ENCODE data around the gene HTR3B. TPM values are rescaled to one million over a fixed set of nuclear protein-coding genes. Genes with fewer than 3 reads are reported as not detected.
"Not testable (repeated sequence)": the region's sequence is repeated elsewhere in the genome, so short reads cannot be mapped to it uniquely, and the experiment has no call there.

HTR3B gene
- total and polyA plus RNA-seq, 10 of the 15 experiments (the other 5 are each of a cell fraction or from before 2014, with no cell fraction given), result not detected

GRCh38 chr11:113908098-113908497 is 3.5 kb downstream of the HTR3B start:
- SMC1A ChIA-PET (ENCODE audit: uncharacterized antibody, unreplicated experiment), result no interaction called here
- H3K9ac ChIP-seq (ENCODE audit: control insufficient read depth, insufficient read depth, low read length), result no peak overlapping the region

GRCh38 chr11:113911491-113911890 is 6.9 kb downstream of the HTR3B start:
- H3K36me3 ChIP-seq (ENCODE audit: control insufficient read depth in 2 of 2, insufficient read depth in 2 of 2, low read length in 1 of 2); H3K79me2 ChIP-seq (ENCODE audit: control insufficient read depth, insufficient read depth, low read length); H3K4me1 ChIP-seq (ENCODE audit: control insufficient read depth, insufficient read depth, low read length); ATAC-seq; H3K9me3 ChIP-seq (replicated peaks; ENCODE audit: control insufficient read depth, insufficient read depth, low read length); H3K9ac ChIP-seq (ENCODE audit: control insufficient read depth, insufficient read depth, low read length); SMC1A ChIA-PET (ENCODE audit: uncharacterized antibody, unreplicated experiment); FAIRE-seq; intact Hi-C loops (cut with micrococcal nuclease; ENCODE audit: unreplicated experiment); in situ Hi-C loops (cut with MboI); DNase-seq (ENCODE audit: low read depth, low spot score); BruUV-seq (replicated peaks); H3K4me3 ChIP-seq; H3K4me2 ChIP-seq (ENCODE audit: control insufficient read depth, insufficient read depth); CTCF ChIA-PET; H3K27ac ChIP-seq (ENCODE audit: control insufficient read depth, insufficient read depth); RAD21 ChIA-PET (ENCODE audit: unreplicated experiment); H2AFZ ChIP-seq (ENCODE audit: control insufficient read depth, low read depth, low read length); H4K20me1 ChIP-seq (ENCODE audit: control insufficient read depth, insufficient read depth); H3K27me3 ChIP-seq (replicated peaks in 1 of 2; ENCODE audit: control insufficient read depth in 2 of 2, insufficient read depth in 2 of 2, low read length in 1 of 2): not testable (repeated sequence)
- POLR2A ChIA-PET, result interaction anchor here (0.6 kb wide), 1 partner anchor 13 kb away, joined by 3 read pairs; no protein-coding TSS in a partner anchor
- 66% methylated on average over 9 of the region's 9 CpGs for WGBS (ENCODE audit: insufficient coverage, insufficient replicate concordance, low lambda C conversion rate, missing lambda C conversion rate)

More at GRCh38 chr11:113908098-113908497, 3.5 kb downstream of the HTR3B start:
- no TSS peak for BruUV-seq (replicated peaks)
- in situ Hi-C loops (cut with MboI), result no loop called here
- peaks cover 0 to 8% of the 10 kb centered on the region in 2 experiments; a peak in 2 of 4 replicates for H3K27me3 ChIP-seq (replicated peaks in 1 of 2; ENCODE audit: control insufficient read depth in 2 of 2, insufficient read depth in 2 of 2, low read length in 1 of 2)
- POLR2A ChIA-PET, result no interaction called here
- TF ChIP-seq IKZF1 (conservative IDR thresholded peaks at IDR 0.05) (no peak), HSF1 (IDR thresholded peaks at IDR 0.05; ENCODE audit: low read depth, low read length) (no peak), ATF2 (IDR thresholded peaks at IDR 0.05; ENCODE audit: low read length) (no peak), E2F4 (IDR thresholded peaks at IDR 0.05; ENCODE audit: low read depth, low read length) (no peak), ETV6 (conservative IDR thresholded peaks at IDR 0.05 in 1 of 2, IDR thresholded peaks at IDR 0.05 in 1 of 2; ENCODE audit: borderline replicate concordance in 1 of 2, low read depth in 1 of 2) (no peak), ZNF217 (IDR thresholded peaks at IDR 0.05) (no peak), SMARCA5 (IDR thresholded peaks at IDR 0.05) (no peak), EP300 (IDR thresholded peaks at IDR 0.05; ENCODE audit: borderline replicate concordance in 1 of 2, control insufficient read depth in 1 of 2, low read depth in 2 of 2, low read length in 2 of 2) (no peak), RB1 (IDR thresholded peaks at IDR 0.05; ENCODE audit: borderline replicate concordance) (no peak), ZNF274 (IDR thresholded peaks at IDR 0.05; ENCODE audit: insufficient read depth, insufficient read length) (no peak), RAD51 (IDR thresholded peaks at IDR 0.05) (no peak), CHD2 (IDR thresholded peaks at IDR 0.05; ENCODE audit: borderline replicate concordance, low read depth, low read length) (no peak), CBX5 (IDR thresholded peaks at IDR 0.05; ENCODE audit: low read depth) (no peak), NR2C2 (IDR thresholded peaks at IDR 0.05; ENCODE audit: borderline replicate concordance, control insufficient read depth, insufficient read length, low read depth) (no peak), RAD21 (IDR thresholded peaks at IDR 0.05; ENCODE audit: insufficient read depth, low read depth, low read length) (no peak)
- H3K79me2 ChIP-seq (ENCODE audit: control insufficient read depth, insufficient read depth, low read length), result no peaks in the 10 kb centered on the region
- DNase-seq (ENCODE audit: low read depth, low spot score) (no peak), ATAC-seq (no peak), FAIRE-seq (no peak)
- no peaks in the 10 kb centered on the region for H4K20me1 ChIP-seq (ENCODE audit: control insufficient read depth, insufficient read depth)
- H2AFZ ChIP-seq (ENCODE audit: control insufficient read depth, low read depth, low read length), result no peak overlapping the region
- H3K36me3 ChIP-seq (ENCODE audit: control insufficient read depth in 2 of 2, insufficient read depth in 2 of 2, low read length in 1 of 2), result no peaks in the 10 kb centered on the region
- no peaks in the 10 kb centered on the region for H3K9me3 ChIP-seq (replicated peaks; ENCODE audit: control insufficient read depth, insufficient read depth, low read length)
- RAD21 ChIA-PET (ENCODE audit: unreplicated experiment), result no interaction called here
- H3K4me1 ChIP-seq (ENCODE audit: control insufficient read depth, insufficient read depth, low read length), result no peaks in the 10 kb centered on the region
- no peak overlapping the region for H3K27ac ChIP-seq (ENCODE audit: control insufficient read depth, insufficient read depth)
- no peak overlapping the region for H3K4me2 ChIP-seq (ENCODE audit: control insufficient read depth, insufficient read depth)
- CTCF ChIA-PET, result interaction anchor here (1.0 to 4.5 kb wide), 2 partner anchors 12 to 102 kb away, joined by 3 to 25 read pairs; no protein-coding TSS in a partner anchor
- H3K4me3 ChIP-seq, result no peak overlapping the region
- 33% methylated on average over 9 of the region's 9 CpGs for WGBS (ENCODE audit: insufficient coverage, insufficient replicate concordance, low lambda C conversion rate, missing lambda C conversion rate)
- intact Hi-C loops (cut with micrococcal nuclease; ENCODE audit: unreplicated experiment), result no loop called here

Data from GM12878 (cell line).